Transverse colon (tissue), 4 donors: ENCODE data around the gene HJURP. TPM values are rescaled to one million over a fixed set of nuclear protein-coding genes. Genes with fewer than 3 reads are reported as not detected.

Experiments used
- DNase-seq: peaks from one replicate; pipeline ENCODE4 v3.0.0-alpha.2; 2019
- H3K27ac ChIP-seq, 4 donors: fragments of 200-600 bp; sonication (generic); 2 replicates each; pipeline ENCODE4 v1.5.1; 2016 to 2018; ENCODE audit warnings: inconsistent platforms in 4 of 4
- H3K27me3 ChIP-seq: fragments of 200-600 bp; sonication (generic); 2 replicates; pipeline ENCODE4 v1.5.1; 2017; ENCODE audit warnings: inconsistent platforms
- H3K36me3 ChIP-seq, 4 donors: fragments of 200-600 bp; sonication (generic); 2 replicates each; pipeline ENCODE4 v1.5.1; 2017 to 2019; ENCODE audit warnings: inconsistent platforms in 4 of 4
- H3K4me1 ChIP-seq, 4 donors: fragments of 200-600 bp; sonication (generic); 2 replicates each; pipeline ENCODE4 v1.5.1; 2017 to 2020; ENCODE audit warnings: inconsistent platforms in 4 of 4
- H3K4me3 ChIP-seq, 4 donors: fragments of 200-600 bp; sonication (generic); 1 replicate in 1 of 4; 2 replicates in 3 of 4; pipeline versions ENCODE4 v1.5.1 to v1.6.1; 2017 to 2019; ENCODE audit warnings: inconsistent platforms in 4 of 4
- H3K9me3 ChIP-seq, 2 donors: fragments of 200-600 bp; sonication (generic); 2 replicates each; pipeline ENCODE4 v1.5.1; 2017 to 2019; ENCODE audit warnings: inconsistent platforms in 2 of 2
- CTCF ChIP-seq, 5 experiments: fragments of 200-600 bp in 3 of 5; fragments of 450-650 bp in 2 of 5; sonication (generic) in 3 of 5; IDR thresholded peaks; 1 replicate in 2 of 5; 2 replicates in 3 of 5; pipeline ENCODE4 v1.5.1; 2016 to 2017; ENCODE audit warnings: antibody characterized with exemption in 5 of 5, inconsistent platforms in 3 of 5, mild to moderate bottlenecking in 2 of 5, moderate library complexity in 1 of 5
- EP300 ChIP-seq: sonication (generic); formaldehyde crosslinking; IDR thresholded peaks from one replicate; pipeline ENCODE4 v1.6.1; 2017; ENCODE audit warnings: antibody characterized with exemption, low read depth
- POLR2A ChIP-seq: fragments of 450-650 bp; IDR thresholded peaks from one replicate; pipeline ENCODE4 v1.6.1; 2016; ENCODE audit warnings: antibody characterized with exemption, mild to moderate bottlenecking, moderate library complexity
- POLR2AphosphoS5 ChIP-seq, 3 donors: sonication (generic); formaldehyde crosslinking; IDR thresholded peaks; one replicate each; pipeline ENCODE4 v1.6.1; 2016; ENCODE audit warnings: antibody characterized with exemption in 3 of 3
- WGBS, 2 donors: methylation state at CpG; one replicate each; pipeline ENCODE4 v1.1.5; 2018; ENCODE audit warnings: low coverage in 1 of 2; 5-methylcytosine and 5-hydroxymethylcytosine counted together
- in situ Hi-C, 4 donors: fragments of 200-750 bp; cut with MboI; loops; one replicate each; pipeline versions ENCODE4 v1.15.0 to v1.15.1; 2017; ENCODE audit warnings: low sequenced_read_pairs in 3 of 4, low pct_ligation_motif_present in 1 of 4, low pct_unique_long_range_greater_than_20kb in 1 of 4
- intact Hi-C: fragments of 100-400 bp; cut with DNase I; formaldehyde crosslinking; loops from one replicate; pipeline ENCODE4 v1.15.1; 2023; ENCODE audit warnings: low total_unique reads
- total RNA-seq, 4 donors: library from RNA; depleted of rRNA; stranded (reverse); fragments of >200 nt; gene quantifications; one replicate each; pipeline ENCODE4 v1.1.0, GENCODE V29; 2016

The HJURP gene
- total RNA-seq, 4 donors from 2014 or later, result 1.9 to 29.5 (median 2.1) TPM; not detected in 1

GRCh38 chr2:233796254-233796653 is 58.1 kb downstream of the HJURP start:
- H3K27me3 ChIP-seq, result no peaks in the 10 kb centered on the region
- H3K9me3 ChIP-seq, result no peaks in the 10 kb centered on the region
- TF ChIP-seq CTCF (IDR thresholded peaks at IDR 0.05) (no peak), EP300 (no peak), POLR2AphosphoS5 (IDR thresholded peaks at IDR 0.05) (no peak), POLR2A (no peak)
- in situ Hi-C loops, result no loop called here
- H3K4me1 ChIP-seq, result no peaks in the 10 kb centered on the region
- DNase-seq, result no peak
- intact Hi-C loops, result no loop called here
- H3K27ac ChIP-seq, result no peak overlapping the region
- WGBS, 2 donors, result 90 to 93% methylated on average over 2 to 9 of the region's 9 CpGs
- no peaks in the 10 kb centered on the region for H3K36me3 ChIP-seq
- H3K4me3 ChIP-seq, result no peak overlapping the region

- in situ Hi-C loops, result no loop called here
- DNase-seq, result no peak
- no peaks in the 10 kb centered on the region for H3K27me3 ChIP-seq
- no peaks in the 10 kb centered on the region for H3K4me1 ChIP-seq
- no peak for TF ChIP-seq POLR2A
- no peak for TF ChIP-seq POLR2AphosphoS5 (IDR thresholded peaks at IDR 0.05)
- TF ChIP-seq EP300, result no peak
- TF ChIP-seq CTCF (IDR thresholded peaks at IDR 0.05), result no peak
- H3K9me3 ChIP-seq, result no peaks in the 10 kb centered on the region
- intact Hi-C loops, result no loop called here
- no peaks in the 10 kb centered on the region for H3K36me3 ChIP-seq
- H3K27ac ChIP-seq, result no peak overlapping the region
- 90% methylated on average over 8 of the region's 13 CpGs; no CpG with 5 or more reads in 1 of the 2 donors for WGBS, 2 donors
- no peak overlapping the region for H3K4me3 ChIP-seq
Measured at GRCh38 chr2:233795735-233796171, 58.6 kb downstream of the HJURP start.

- no peaks in the 10 kb centered on the region for H3K36me3 ChIP-seq
- no peak overlapping the region for H3K4me3 ChIP-seq
- no peaks in the 10 kb centered on the region for H3K9me3 ChIP-seq
- DNase-seq, result no peak
- no peaks in the 10 kb centered on the region for H3K27me3 ChIP-seq
- 79% methylated on average over 17 of the region's 17 CpGs; no CpG with 5 or more reads in 1 of the 2 donors for WGBS, 2 donors
- no peaks in the 10 kb centered on the region for H3K4me1 ChIP-seq
- H3K27ac ChIP-seq, result no peak overlapping the region
- in situ Hi-C loops (no loop called here), intact Hi-C loops (no loop called here)
- TF ChIP-seq POLR2A (no peak), EP300 (no peak), CTCF (IDR thresholded peaks at IDR 0.05) (no peak), POLR2AphosphoS5 (IDR thresholded peaks at IDR 0.05) (no peak)
Measured at GRCh38 chr2:233794128-233794658, 60.1 kb downstream of the HJURP start.

GRCh38 chr2:233793465-233794127 is 60.7 kb downstream of the HJURP start:
- DNase-seq, result no peak
- Histone ChIP-seq H3K36me3 (no peaks in the 10 kb centered on the region), H3K27ac (no peak overlapping the region), H3K4me1 (no peaks in the 10 kb centered on the region), H3K4me3 (no peak overlapping the region), H3K9me3 (no peaks in the 10 kb centered on the region), H3K27me3 (no peaks in the 10 kb centered on the region)
- in situ Hi-C loops (no loop called here), intact Hi-C loops (no loop called here)
- 81% methylated on average over 18 of the region's 18 CpGs; no CpG with 5 or more reads in 1 of the 2 donors for WGBS, 2 donors
- TF ChIP-seq POLR2AphosphoS5 (IDR thresholded peaks at IDR 0.05), result no peak
- no peak for TF ChIP-seq EP300
- TF ChIP-seq CTCF (IDR thresholded peaks at IDR 0.05), result no peak
- TF ChIP-seq POLR2A, result no peak
